HTERT RPE-1 (cell line): ENCODE results near the gene DUOX2.
"Not testable (repeated sequence)": the region's sequence is repeated elsewhere in the genome, so short reads cannot be mapped to it uniquely, and the experiment has no call there.

Source experiments
- in situ Hi-C: fragments of 300-500 bp; cut with MboI; formaldehyde crosslinking; loops from 4 replicates; pipeline ENCODE4 v1.14.3; 2020; ENCODE audit warnings: low sequenced_read_pairs

DUOX2 gene

GRCh38 chr15:45077391-45077790, 36.6 kb downstream of the DUOX2 start:
- in situ Hi-C loops = not testable (repeated sequence)

- in situ Hi-C loops = not testable (repeated sequence)
These were observed 38.3 kb downstream of the DUOX2 start for GRCh38 chr15:45075440-45076320.

GRCh38 chr15:45073602-45074001, 40.4 kb downstream of the DUOX2 start:
- in situ Hi-C loops = not testable (repeated sequence)

GRCh38 chr15:45069942-45070360, 44.0 kb downstream of the DUOX2 start:
- in situ Hi-C loops = not testable (repeated sequence)

- in situ Hi-C loops = no loop called here
These were observed 49.6 kb downstream of the DUOX2 start for GRCh38 chr15:45064386-45064785.

- in situ Hi-C loops = not testable (repeated sequence)
These were observed 51.7 kb downstream of the DUOX2 start for GRCh38 chr15:45062301-45062700.

GRCh38 chr15:45058690-45059675, 55.0 kb downstream of the DUOX2 start:
- in situ Hi-C loops = not testable (repeated sequence)

- in situ Hi-C loops = not testable (repeated sequence)
These were observed 61.3 kb downstream of the DUOX2 start for GRCh38 chr15:45052676-45053075.

GRCh38 chr15:45050587-45050986, 63.4 kb downstream of the DUOX2 start:
- in situ Hi-C loops = no loop called here

GRCh38 chr15:45048794-45049631, 65.0 kb downstream of the DUOX2 start:
- in situ Hi-C loops = no loop called here

GRCh38 chr15:45048449-45048793, 65.6 kb downstream of the DUOX2 start:
- in situ Hi-C loops = not testable (repeated sequence)

- in situ Hi-C loops = not testable (repeated sequence)
These were observed 69.7 kb downstream of the DUOX2 start for GRCh38 chr15:45044270-45044669.

- in situ Hi-C loops = not testable (repeated sequence)
These were observed 71.1 kb downstream of the DUOX2 start for GRCh38 chr15:45042859-45043258.
